ENCODE results near the gene RGS19.

Gene RGS19

DNA sequence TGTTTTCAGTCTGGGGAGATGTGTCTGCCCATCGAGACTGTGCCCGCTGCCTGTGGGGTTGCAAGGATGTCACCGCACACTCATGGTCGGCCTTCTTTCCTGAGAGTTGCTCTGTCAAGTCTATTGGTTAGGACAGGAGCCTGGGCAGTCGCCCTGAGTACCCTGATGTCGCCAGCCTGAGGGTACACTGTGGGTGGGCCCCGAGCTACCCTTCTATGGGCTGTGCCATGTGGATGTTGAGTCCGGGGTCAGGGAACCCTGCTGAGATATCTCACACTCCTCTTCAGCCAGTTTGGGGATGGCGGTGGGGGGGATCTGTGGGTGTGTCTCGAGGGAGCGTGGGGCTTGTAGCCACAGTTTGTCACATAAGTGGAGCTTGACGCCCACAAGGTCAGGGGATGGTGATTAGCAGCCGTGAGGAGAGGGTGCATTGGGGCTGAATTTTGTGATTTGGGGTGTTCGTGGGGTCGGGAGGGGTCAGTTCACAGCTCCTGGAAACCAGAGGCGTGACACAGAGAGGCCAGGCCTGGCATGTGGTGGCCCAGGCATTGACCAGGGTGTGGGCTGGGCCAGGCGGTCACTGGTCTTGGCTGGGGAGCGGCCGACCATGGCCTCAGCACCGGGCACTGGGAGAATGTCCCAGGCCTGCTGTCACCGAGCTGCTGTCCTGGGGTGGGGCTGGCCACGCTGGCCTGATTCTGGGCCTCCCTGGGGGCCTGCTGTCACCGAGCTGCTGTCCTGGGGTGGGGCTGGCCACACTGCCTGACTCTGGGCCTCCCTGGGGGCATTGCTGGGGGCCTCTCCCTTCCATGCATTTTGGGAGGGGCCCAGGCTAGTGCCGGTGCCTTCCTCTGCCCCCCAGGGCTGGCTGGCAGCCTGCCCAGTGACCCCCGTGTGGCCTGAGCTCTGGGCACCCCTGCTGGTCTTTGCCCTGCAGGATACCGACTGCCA lies 29.7 kb upstream of the RGS19 start:
- DNase-seq (ENCODE audit: low spot score), result no peak

DNA sequence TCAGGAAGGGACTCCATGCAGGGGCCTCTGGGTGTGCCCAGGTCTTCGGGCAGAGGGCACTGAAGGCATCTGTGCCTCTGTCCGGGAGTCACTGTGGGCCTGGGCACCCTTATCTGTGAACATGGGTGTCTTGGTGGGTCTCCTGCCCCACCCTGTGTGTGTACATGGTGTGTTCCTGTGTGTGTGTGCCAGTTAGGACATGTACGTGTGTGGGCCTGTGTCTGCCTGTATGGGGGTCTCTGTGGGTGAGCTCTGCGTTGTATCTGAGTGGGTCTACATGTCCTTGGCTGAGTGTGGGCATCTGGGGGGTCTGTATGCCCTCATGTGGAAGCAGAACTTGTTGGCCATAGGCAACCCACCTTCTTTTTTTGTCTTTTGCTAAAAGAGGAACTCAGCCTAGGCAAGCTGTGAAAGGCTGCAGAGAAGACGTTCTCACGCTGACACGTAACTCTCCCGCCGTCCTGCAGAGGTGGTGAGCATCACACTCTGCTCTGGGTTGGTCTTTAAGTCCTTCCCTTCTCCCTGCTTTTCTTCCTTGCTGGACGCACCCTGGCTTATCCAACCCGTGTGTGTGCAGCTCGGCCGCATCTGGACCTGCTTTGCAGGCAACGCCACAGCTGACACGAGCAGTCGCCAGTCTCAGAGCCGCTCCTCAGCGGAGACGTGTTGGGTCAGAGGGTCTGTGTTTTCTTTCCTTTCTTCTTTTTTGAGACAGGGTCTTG lies 28.6 kb upstream of the RGS19 start:
- no peak for DNase-seq (ENCODE audit: low spot score)

DNA sequence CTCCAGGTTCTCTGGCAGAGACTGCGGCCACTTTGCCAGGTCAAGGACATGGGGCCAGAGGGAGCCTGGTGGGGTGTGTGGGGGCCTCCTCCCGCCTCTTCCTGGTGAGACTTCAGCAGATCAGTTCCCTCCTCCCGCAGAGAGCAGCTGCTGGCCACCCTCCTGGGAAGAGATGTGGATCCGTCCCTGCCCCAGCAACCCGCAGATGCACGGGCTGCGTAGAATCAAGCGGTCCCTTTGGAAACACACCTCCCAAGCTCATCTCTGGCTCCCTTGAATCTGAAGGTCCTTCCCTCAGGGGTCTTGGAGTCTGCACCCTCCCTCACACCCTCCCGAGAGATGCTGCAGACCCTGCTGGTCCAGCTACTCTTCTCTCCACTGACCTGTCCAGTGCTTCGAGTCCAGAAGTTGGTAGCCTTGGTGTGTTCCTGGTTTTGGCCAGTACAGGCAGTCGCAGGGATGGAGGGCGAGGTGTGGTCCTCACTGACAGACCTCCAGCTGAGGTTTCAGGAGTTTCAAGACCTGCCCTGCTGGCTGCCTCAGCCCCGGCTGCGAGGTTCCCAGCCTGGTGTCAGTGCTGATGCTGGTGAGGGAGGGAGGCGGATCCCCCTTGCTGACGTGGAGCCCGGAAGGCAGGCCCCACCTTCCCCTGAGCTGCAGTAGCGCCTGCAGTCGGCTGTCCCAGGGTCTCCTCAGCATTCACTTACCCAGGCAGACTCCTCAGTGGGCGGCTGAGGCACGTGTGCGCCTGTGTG lies 27.8 kb upstream of the RGS19 start, which contains the start of gene NPBWR2:
Gene NPBWR2 (minus strand): TSS at position 585 of the 755 bp plus-strand sequence. CDS start 734 bp downstream, outside the sequence.
- no peak for DNase-seq (ENCODE audit: low spot score)

DNA sequence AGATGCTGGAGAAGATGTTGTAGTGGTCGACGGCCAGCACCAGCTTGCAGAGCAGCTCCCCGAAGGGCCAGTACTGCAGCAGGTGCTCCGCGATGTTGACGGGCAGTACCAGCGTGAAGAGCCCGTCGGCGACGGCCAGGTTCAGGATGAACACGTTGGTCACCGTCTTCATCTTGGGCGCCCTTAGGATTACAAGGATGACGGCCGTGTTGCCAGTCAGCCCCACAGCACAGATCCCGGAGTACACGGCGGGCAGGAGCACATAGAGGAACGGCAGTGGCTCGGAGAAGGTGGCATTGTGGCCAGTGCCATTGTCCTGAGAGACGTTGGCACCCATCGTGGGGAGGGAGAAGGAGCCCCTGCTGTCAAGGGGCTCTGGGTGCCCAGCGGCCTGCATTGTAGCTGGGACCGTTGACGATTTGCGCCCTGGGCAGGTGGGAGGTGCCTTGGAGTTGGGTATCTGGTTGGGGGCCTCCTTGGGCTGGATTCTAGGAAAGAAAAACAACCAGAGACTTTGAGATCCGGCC lies 27.2 kb upstream of the RGS19 start:
- no peak for DNase-seq (ENCODE audit: low spot score)

DNA sequence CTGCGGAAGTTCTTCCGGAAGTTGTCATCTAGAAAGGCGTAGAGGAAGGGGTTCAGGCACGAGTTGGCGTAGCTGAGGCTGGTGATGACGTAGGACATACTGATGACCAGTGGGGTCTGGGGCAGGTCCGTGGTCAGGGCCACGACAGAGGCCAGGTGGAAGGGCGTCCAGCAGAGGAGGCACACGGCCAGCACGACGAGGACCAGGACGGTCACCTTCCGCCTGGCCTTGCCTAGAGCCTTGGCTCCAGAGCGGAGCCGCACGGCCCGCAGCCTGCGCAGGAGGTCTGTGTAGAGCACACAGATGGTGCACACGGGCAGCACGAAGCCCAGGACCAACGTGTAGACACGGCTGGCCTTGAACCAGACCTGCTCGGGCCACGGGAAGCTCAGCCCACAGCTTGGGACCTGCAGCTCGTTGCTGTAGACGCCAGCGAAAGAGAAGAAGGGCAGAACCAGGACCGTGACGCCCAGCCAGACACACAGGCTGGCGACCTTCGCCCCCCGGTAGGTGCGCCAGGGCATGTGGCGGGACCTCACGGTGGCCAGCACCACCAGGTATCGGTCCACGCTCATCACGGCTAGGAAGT lies 26.6 kb upstream of the RGS19 start:
- no peak for DNase-seq (ENCODE audit: low spot score)

GRCh38 chr20:64104667-64105451 lies 25.5 kb upstream of the RGS19 start:
- DNase-seq (ENCODE audit: low spot score), result no peak

- DNase-seq (ENCODE audit: low spot score), result no peak
Measured at GRCh38 chr20:64103871-64104666, 24.8 kb upstream of the RGS19 start.

- DNase-seq (ENCODE audit: low spot score), result no peak
Measured at GRCh38 chr20:64102647-64103354, 23.5 kb upstream of the RGS19 start.

DNA sequence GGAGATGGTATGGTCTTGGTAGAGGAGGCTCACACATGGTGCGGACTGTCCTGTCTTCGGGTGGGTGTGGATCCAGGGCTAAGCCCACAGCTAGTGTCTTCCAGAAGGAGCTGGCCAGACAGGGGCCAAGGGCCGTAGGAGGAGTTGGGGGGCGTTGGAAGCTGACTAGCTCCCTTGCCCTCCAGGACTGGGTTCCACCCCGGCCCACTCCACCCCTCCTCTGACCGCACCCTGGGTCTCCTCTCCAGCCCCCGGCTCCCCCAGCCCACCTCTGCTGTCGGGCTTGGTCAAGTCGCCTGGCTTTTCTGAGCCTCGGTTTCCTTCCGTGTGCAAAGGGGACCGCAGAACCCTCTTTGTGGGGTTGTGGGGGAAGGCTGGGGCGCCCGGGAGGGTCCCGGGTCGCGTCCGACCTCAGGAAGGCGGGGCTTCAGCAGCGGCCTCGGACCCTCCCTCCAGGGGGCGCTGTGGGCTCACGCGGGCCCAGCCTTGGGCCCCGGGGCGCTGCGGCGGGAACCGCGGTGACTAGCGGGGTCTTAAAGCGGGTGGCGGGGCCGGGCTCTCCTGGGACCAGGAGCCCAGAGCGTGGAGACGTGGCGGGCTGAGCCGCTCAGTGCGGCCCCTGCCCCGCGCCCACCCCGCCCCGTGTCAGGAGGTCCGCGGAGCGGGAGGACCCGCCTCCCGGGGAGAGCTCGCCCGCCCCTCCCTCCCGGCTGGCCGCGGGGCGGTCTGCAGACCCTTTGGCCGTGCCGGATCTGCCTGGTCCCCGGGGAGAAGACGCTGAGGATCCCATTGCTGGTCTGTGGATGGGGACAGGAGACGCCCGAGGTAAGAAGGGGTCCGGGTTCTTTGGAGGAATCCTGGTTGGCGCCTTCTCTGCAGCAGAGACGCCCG lies 22.7 kb upstream of the RGS19 start:
- DNase-seq (ENCODE audit: low spot score), result peak; percentile 71

DNA sequence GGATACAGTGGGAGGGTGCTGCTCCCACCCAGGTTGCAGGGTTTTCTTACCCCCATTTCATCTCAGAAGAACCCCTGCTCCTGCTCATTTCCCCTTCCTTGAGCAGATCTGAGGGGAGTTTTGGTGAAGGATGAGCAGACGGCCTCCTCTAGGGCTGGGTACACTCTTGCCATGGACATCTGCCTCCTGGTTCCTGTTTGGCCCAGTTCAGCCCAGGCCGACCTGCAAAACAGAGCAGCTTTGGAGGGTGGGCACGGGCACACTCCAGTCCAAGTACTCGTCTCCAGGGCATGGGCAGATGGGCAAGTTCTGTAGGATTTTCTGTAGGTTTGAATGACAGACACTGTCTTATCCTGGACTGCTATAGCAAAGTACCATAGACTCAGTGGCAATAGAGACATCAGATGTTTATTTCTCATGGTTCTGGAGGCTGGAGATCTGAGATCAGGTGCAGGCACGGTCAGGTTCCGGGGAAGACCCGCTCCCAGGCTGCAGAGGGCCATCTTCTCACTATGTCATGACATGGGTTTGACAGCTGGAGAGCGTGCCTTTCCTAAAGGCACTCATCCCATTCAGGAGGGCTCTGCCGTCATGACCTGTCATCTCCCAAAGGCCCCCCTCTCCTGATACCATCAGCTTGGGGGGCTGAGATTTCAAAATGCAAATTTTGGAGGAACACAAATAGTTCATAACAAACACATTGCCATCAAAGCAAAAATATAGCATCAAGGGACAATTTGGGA lies 21.8 kb upstream of the RGS19 start:
- DNase-seq (ENCODE audit: low spot score), result no peak

GRCh38 chr20:64100566-64100888 lies 21.2 kb upstream of the RGS19 start:
- DNase-seq (ENCODE audit: low spot score), result no peak

DNA sequence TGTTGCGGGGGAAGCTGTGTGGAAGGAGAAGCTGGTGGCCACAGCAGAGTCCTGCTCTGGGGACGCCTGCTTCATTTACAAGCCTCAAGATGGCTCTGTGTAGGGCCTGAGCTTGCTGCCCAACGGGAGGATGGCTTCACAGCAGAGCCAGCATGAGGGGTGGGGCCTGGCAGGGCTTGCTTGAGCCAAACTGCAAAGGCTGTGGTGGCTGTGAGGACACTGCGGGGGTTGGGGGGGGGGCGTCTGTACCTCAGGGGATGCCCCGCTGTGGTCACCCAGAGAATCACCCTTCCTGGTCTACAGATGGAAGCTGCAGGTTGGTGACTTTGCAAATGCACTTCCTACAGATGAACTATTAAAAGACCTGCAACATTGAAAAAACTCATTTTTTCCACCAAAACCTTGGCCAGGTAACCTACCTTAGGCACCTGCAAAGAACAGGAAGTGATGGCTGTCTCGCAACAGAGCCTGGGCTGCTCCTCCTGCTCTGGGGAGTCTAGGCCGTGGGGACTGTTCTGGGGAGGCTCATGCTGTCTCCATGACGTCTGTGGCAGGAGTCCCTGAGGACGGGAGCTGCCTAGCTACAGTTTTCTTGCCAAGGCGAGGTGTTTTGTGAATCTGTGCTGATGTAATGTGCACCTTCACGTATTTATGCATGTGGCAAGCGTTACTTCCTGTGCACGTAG lies 20.7 kb upstream of the RGS19 start:
- DNase-seq (ENCODE audit: low spot score), result no peak

GRCh38 chr20:64099086-64099786 lies 19.9 kb upstream of the RGS19 start:
- no peak for DNase-seq (ENCODE audit: low spot score)

GRCh38 chr20:64098471-64099013 lies 19.2 kb upstream of the RGS19 start:
- DNase-seq (ENCODE audit: low spot score), result no peak

- DNase-seq (ENCODE audit: low spot score), result no peak
Measured at GRCh38 chr20:64096535-64096934, 17.2 kb upstream of the RGS19 start.

- DNase-seq (ENCODE audit: low spot score), result no peak
Measured at GRCh38 chr20:64095927-64096326, 16.6 kb upstream of the RGS19 start.
